HEK293 (cell line): Measurements from ENCODE around the gene PHAX.
A peak's percentile ranks its signal among the peaks of the same experiment; 100 is the strongest.

Experiments
- CTCF ChIA-PET: fragments of 350-600 bp; formaldehyde crosslinking; extraction: SDS; loops from one replicate; lab custom pipeline; 2021; ENCODE audit warnings: antibody characterized with exemption; lab: Yijun Ruan, JAX
- POLR2A ChIA-PET: fragments of 300-600 bp; formaldehyde crosslinking; extraction: SDS; loops from one replicate; lab custom pipeline; 2020; ENCODE audit warnings: antibody characterized with exemption, inconsistent platforms; lab: Yijun Ruan, JAX
- H3K27ac ChIP-seq: fragments of 200-500 bp; sonication (Bioruptor generic); 2 replicates; pipeline ENCODE4 v1.5.1; 2014; ENCODE audit warnings: low read depth, low read length, control low read depth, inconsistent platforms; ENCODE audit errors: extremely low read depth
- H3K36me3 ChIP-seq, 2 experiments: fragments of 200-500 bp in 1 of 2; sonication (Bioruptor generic) in 1 of 2; 1 replicate in 1 of 2; 2 replicates in 1 of 2; pipeline ENCODE4 v1.5.1; 2014 to 2017; ENCODE audit warnings: inconsistent platforms in 2 of 2, low read length in 2 of 2; ENCODE audit not compliant: control insufficient read depth in 2 of 2, insufficient read depth in 1 of 2
- H3K4me1 ChIP-seq: fragments of 200-500 bp; sonication (Bioruptor generic); 2 replicates; pipeline ENCODE4 v1.5.1; 2014; ENCODE audit warnings: mild to moderate bottlenecking, low read length, inconsistent platforms; ENCODE audit not compliant: control insufficient read depth, insufficient read depth
- H3K4me3 ChIP-seq: 2 replicates; pipeline ENCODE4 v1.5.1; 2011; ENCODE audit warnings: low read depth, mild to moderate bottlenecking, control low read depth, low read length, moderate library complexity
- H3K9me3 ChIP-seq: fragments of 200-500 bp; sonication (Bioruptor generic); 2 replicates; pipeline ENCODE4 v1.5.1; 2014; ENCODE audit warnings: low read depth, low read length, inconsistent platforms; ENCODE audit not compliant: control insufficient read depth, insufficient read depth
- REST ChIP-seq: fragments of 450-650 bp; formaldehyde crosslinking; IDR thresholded peaks from 2 replicates; pipeline ENCODE4 v1.5.1; 2016; ENCODE audit warnings: missing biosample characterization, missing genetic modification characterization
- ZBTB11 ChIP-seq: fragments of 450-650 bp; formaldehyde crosslinking; conservative IDR thresholded peaks from 2 replicates; pipeline ENCODE4 v1.5.1; 2016; ENCODE audit warnings: low read depth, missing biosample characterization, missing genetic modification characterization
- ZBTB21 ChIP-seq: fragments of 450-650 bp; formaldehyde crosslinking; IDR thresholded peaks from 2 replicates; pipeline ENCODE4 v1.5.1; 2017; ENCODE audit warnings: missing biosample characterization, missing genetic modification characterization
- ZNF10 ChIP-seq: fragments of 450-650 bp; formaldehyde crosslinking; IDR thresholded peaks from 2 replicates; pipeline ENCODE4 v1.5.1; 2017; ENCODE audit warnings: missing biosample characterization, missing genetic modification characterization
- ZNF140 ChIP-seq: fragments of 450-650 bp; formaldehyde crosslinking; IDR thresholded peaks from 2 replicates; pipeline ENCODE4 v1.5.1; 2016; ENCODE audit warnings: missing biosample characterization, missing genetic modification characterization
- ZNF146 ChIP-seq: fragments of 450-650 bp; formaldehyde crosslinking; IDR thresholded peaks from 2 replicates; pipeline ENCODE4 v1.5.1; 2016; ENCODE audit warnings: missing biosample characterization, missing genetic modification characterization
- ZNF19 ChIP-seq: fragments of 450-650 bp; formaldehyde crosslinking; IDR thresholded peaks from 2 replicates; pipeline ENCODE4; 2016; ENCODE audit warnings: missing biosample characterization, missing genetic modification characterization, low read depth
- ZNF214 ChIP-seq: fragments of 450-650 bp; formaldehyde crosslinking; IDR thresholded peaks from 2 replicates; pipeline ENCODE4 v1.5.1; 2017; ENCODE audit warnings: missing biosample characterization, mild to moderate bottlenecking, missing genetic modification characterization, borderline replicate concordance
- ZNF362 ChIP-seq: fragments of 450-650 bp; formaldehyde crosslinking; IDR thresholded peaks from 2 replicates; pipeline ENCODE4 v1.5.1; 2016; ENCODE audit warnings: missing biosample characterization, missing genetic modification characterization
- ZNF398 ChIP-seq: fragments of 450-650 bp; formaldehyde crosslinking; IDR thresholded peaks from 2 replicates; pipeline ENCODE4 v1.5.1; 2017; ENCODE audit warnings: missing biosample characterization, missing genetic modification characterization
- ZNF423 ChIP-seq: fragments of 450-650 bp; formaldehyde crosslinking; IDR thresholded peaks from 2 replicates; pipeline ENCODE4 v1.5.1; 2016; ENCODE audit warnings: missing biosample characterization, missing genetic modification characterization
- ZNF48 ChIP-seq: fragments of 450-650 bp; formaldehyde crosslinking; IDR thresholded peaks from 2 replicates; pipeline ENCODE4 v1.5.1; 2016; ENCODE audit warnings: missing biosample characterization, missing genetic modification characterization
- ZNF513 ChIP-seq: fragments of 450-650 bp; IDR thresholded peaks from 2 replicates; pipeline ENCODE4 v1.5.1; 2018; ENCODE audit warnings: missing biosample characterization, missing genetic modification characterization
- ZNF560 ChIP-seq: fragments of 450-650 bp; formaldehyde crosslinking; IDR thresholded peaks from 2 replicates; pipeline ENCODE4 v1.5.1; 2017; ENCODE audit warnings: missing biosample characterization, missing genetic modification characterization, borderline replicate concordance
- ZNF580 ChIP-seq: fragments of 450-650 bp; formaldehyde crosslinking; IDR thresholded peaks from 2 replicates; pipeline ENCODE4 v1.5.1; 2016; ENCODE audit warnings: missing biosample characterization, missing genetic modification characterization
- ZNF600 ChIP-seq: fragments of 450-650 bp; formaldehyde crosslinking; IDR thresholded peaks from 2 replicates; pipeline ENCODE4 v1.5.1; 2016; ENCODE audit warnings: missing biosample characterization, missing genetic modification characterization
- ZNF701 ChIP-seq: fragments of 450-650 bp; formaldehyde crosslinking; IDR thresholded peaks from 2 replicates; pipeline ENCODE4 v1.5.1; 2016; ENCODE audit warnings: missing biosample characterization, missing genetic modification characterization
- ZNF777 ChIP-seq: fragments of 450-650 bp; formaldehyde crosslinking; IDR thresholded peaks from 2 replicates; pipeline ENCODE4 v1.5.1; 2017; ENCODE audit warnings: missing biosample characterization, missing genetic modification characterization, borderline replicate concordance

PHAX gene

GRCh38 chr5:126594748-126595485 is 5.8 kb upstream of the PHAX start, which contains the start of gene ALDH7A1 (continued):
- no peak for TF ChIP-seq ZNF48 (tag by site-specific recombination)
- TF ChIP-seq ZNF146 (tag by site-specific recombination) = no peak
- no peak for TF ChIP-seq ZNF10
- TF ChIP-seq ZNF701 (tag by site-specific recombination) = no peak
- no peak for TF ChIP-seq ZNF777 (tag by site-specific recombination)
- TF ChIP-seq ZNF423 (tag by site-specific recombination) = no peak
- TF ChIP-seq ZNF513 (tag by site-specific recombination) = 0 out of 2 replicates have a peak, but pooled peaks have one; percentile 35
- TF ChIP-seq ZBTB21 (tag by site-specific recombination) = no peak; the same call in 1 of the 2 replicates
- peak; percentile 26; the same call in 1 of the 2 replicates for TF ChIP-seq ZNF600
- TF ChIP-seq ZNF140 = no peak
- TF ChIP-seq REST (tag by site-specific recombination) = 0 out of 2 replicates have a peak, but pooled peaks have one; percentile 23

GRCh38 chr5:126595486-126596083 is 5.2 kb upstream of the PHAX start:
- H3K4me1 ChIP-seq = peaks cover 9% of the 10 kb centered on the region
- H3K36me3 ChIP-seq = peaks cover 9 to 22% of the 10 kb centered on the region in 2 experiments
- POLR2A ChIA-PET = interaction anchor here (0.6 to 1.9 kb wide), 13 partner anchors 8 to 257 kb away, joined by 3 to 7 read pairs (median 3); partner anchors contain the start of genes GRAMD2B and LMNB1
- H3K27ac ChIP-seq = no peak overlapping the region
- TF ChIP-seq ZNF362 (tag by site-specific recombination) (0 out of 2 replicates have a peak, but pooled peaks have one; percentile 14), ZNF214 (tag by site-specific recombination) (no peak)
- TF ChIP-seq, all 188 proteins: peak for 1
- Histone ChIP-seq H3K4me3 (peak overlapping the region; percentile 79), H3K9me3 (no peaks in the 10 kb centered on the region)
- CTCF ChIA-PET = interaction anchor here (0.6 to 2.7 kb wide), 18 partner anchors 9 to 1687 kb away, joined by 3 to 16 read pairs (median 4); no protein-coding TSS in a partner anchor

- peaks cover 9% of the 10 kb centered on the region for H3K4me1 ChIP-seq
- POLR2A ChIA-PET = no interaction called here
- no peaks in the 10 kb centered on the region for H3K9me3 ChIP-seq
- CTCF ChIA-PET = interaction anchor here (0.6 to 1.3 kb wide), 2 partner anchors 98 to 259 kb away, joined by 3 read pairs; no protein-coding TSS in a partner anchor
- peaks cover 0 to 7% of the 10 kb centered on the region in 2 experiments; a peak in 1 of 3 replicates for H3K36me3 ChIP-seq
- no peak overlapping the region for H3K27ac ChIP-seq
- H3K4me3 ChIP-seq = no peak overlapping the region
- no peak for TF ChIP-seq ZNF19
- no peak for TF ChIP-seq ZNF560
- no peak for TF ChIP-seq ZNF580 (tag by site-specific recombination)
- TF ChIP-seq ZNF398 (tag by site-specific recombination) = no peak
- TF ChIP-seq ZBTB11 (tag by site-specific recombination) = no peak
These were observed 3.6 kb upstream of the PHAX start for GRCh38 chr5:126597156-126597555.
